Natural killer cell (primary cell): ENCODE data around the gene EFNA3. TPM values are rescaled to one million over a fixed set of nuclear protein-coding genes. Genes with fewer than 3 reads are reported as not detected.

ENCODE experiments used
- ATAC-seq, 3 donors: fragments of 150-1000 bp in 2 of 3; fragments of 200-7000 bp in 1 of 3; cut with Tn5 transposase; 1 replicate in 1 of 3; 2 replicates in 2 of 3; pipeline ENCODE4 v1.10.0; 2021; ENCODE audit warnings: mild to moderate bottlenecking in 2 of 3, moderate library complexity in 2 of 3
- DNase-seq, 2 donors: peaks; one replicate each; pipeline versions ENCODE4 v3.0.0 to v3.0.0-alpha.2; 2013 to 2021; ENCODE audit warnings: mixed read lengths in 1 of 2
- H3K27ac ChIP-seq: one replicate; pipeline ENCODE4 v1.5.1; 2013; ENCODE audit warnings: mild to moderate bottlenecking, low read length
- H3K27me3 ChIP-seq: one replicate; pipeline ENCODE4 v1.6.1; 2013; ENCODE audit warnings: low read length; ENCODE audit not compliant: control insufficient read depth, insufficient read depth
- H3K36me3 ChIP-seq: one replicate; pipeline ENCODE4 v1.6.1; 2013; ENCODE audit warnings: low read length; ENCODE audit not compliant: control insufficient read depth, insufficient read depth
- H3K4me1 ChIP-seq: one replicate; pipeline ENCODE4 v1.6.1; 2013; ENCODE audit warnings: low read length; ENCODE audit not compliant: control insufficient read depth, insufficient read depth
- H3K4me3 ChIP-seq: one replicate; pipeline ENCODE4 v1.5.1; 2013; ENCODE audit warnings: low read length
- H3K9me3 ChIP-seq: one replicate; pipeline ENCODE4 v1.6.1; 2013; ENCODE audit warnings: low read length; ENCODE audit not compliant: control insufficient read depth, insufficient read depth
- H3K27ac Mint-ChIP-seq, 2 donors: one replicate each; pipeline ENCODE4 v1.8.0; 2022; ENCODE audit warnings: mild to moderate bottlenecking in 2 of 2, mixed read lengths in 2 of 2, moderate library complexity in 1 of 2
- H3K27me3 Mint-ChIP-seq, 2 donors: one replicate each; pipeline ENCODE4 v1.8.0; 2022; ENCODE audit warnings: low read depth in 2 of 2, mixed read lengths in 2 of 2
- H3K36me3 Mint-ChIP-seq: one replicate; pipeline ENCODE4 v1.8.0; 2022; ENCODE audit warnings: mixed read lengths
- H3K4me1 Mint-ChIP-seq, 2 donors: one replicate each; pipeline ENCODE4 v1.8.0; 2022; ENCODE audit warnings: mixed read lengths in 2 of 2
- H3K4me3 Mint-ChIP-seq: one replicate; pipeline ENCODE4 v1.8.0; 2022; ENCODE audit warnings: mild to moderate bottlenecking, moderate library complexity, mixed read lengths
- H3K9me3 Mint-ChIP-seq, 2 donors: one replicate each; pipeline ENCODE4 v1.8.0; 2022; ENCODE audit warnings: mixed read lengths in 2 of 2
- CTCF ChIP-seq: fragments of 200-600 bp; IDR thresholded peaks from one replicate; pipeline ENCODE4 v1.8.0; 2022; ENCODE audit warnings: antibody characterized with exemption
- WGBS: methylation state at CpG from one replicate; pipeline ENCODE4 v1.1.7; 2013; ENCODE audit warnings: missing lambda C conversion rate; ENCODE audit not compliant: insufficient coverage; 5-methylcytosine and 5-hydroxymethylcytosine counted together
- intact Hi-C: fragments of 100-400 bp; cut with micrococcal nuclease; formaldehyde crosslinking; loops from one replicate; pipeline ENCODE4 v1.14.2; 2022
- total RNA-seq, 4 donors: library from RNA; stranded (reverse); fragments of 120-200 nt in 1 of 4; gene quantifications; one replicate each; pipeline versions ENCODE4 v1.2.3 to v1.2.4, GENCODE V29; 2013 to 2022

The EFNA3 gene
- total RNA-seq, 3 donors from 2014 or later (not counting 1 experiment from before 2014, with no cell fraction given) = 0.52 to 1.1 (median 0.68) TPM

DNA sequence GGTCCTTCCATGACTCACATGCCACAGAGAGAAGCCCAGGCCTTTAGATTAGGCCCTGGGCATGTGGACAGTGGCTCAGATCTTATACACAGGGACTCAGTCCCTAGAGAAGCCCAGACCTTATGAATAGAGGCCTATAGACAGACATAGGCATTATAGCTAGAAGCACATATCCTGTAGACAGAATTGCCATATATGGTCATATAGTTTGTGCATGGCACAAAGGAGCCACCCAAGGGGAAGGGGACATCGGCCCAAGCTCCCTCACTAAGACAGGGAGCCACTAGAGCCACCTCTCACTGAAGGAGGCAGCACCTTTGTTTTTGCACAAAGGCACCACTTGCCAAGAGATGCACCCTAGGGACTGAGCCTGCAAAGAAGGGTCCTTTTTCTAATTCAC lies 2.3 kb upstream of the EFNA3 start:
- TF ChIP-seq CTCF = no peak
- ATAC-seq (no peak), DNase-seq (no peak)
- 83% methylated on average over 1 of the region's 1 CpG for WGBS
- peaks cover 17 to 27% of the 10 kb centered on the region in 2 donors for H3K4me1 Mint-ChIP-seq
- H3K9me3 ChIP-seq = no peaks in the 10 kb centered on the region
- H3K27me3 Mint-ChIP-seq = peaks cover 12 to 17% of the 10 kb centered on the region in 2 donors
- no peak overlapping the region for H3K27ac ChIP-seq
- no peaks in the 10 kb centered on the region for H3K36me3 ChIP-seq
- no peak overlapping the region for H3K27ac Mint-ChIP-seq
- H3K4me3 Mint-ChIP-seq = no peak overlapping the region
- H3K9me3 Mint-ChIP-seq = no peaks in the 10 kb centered on the region
- H3K4me1 ChIP-seq = peaks cover 41% of the 10 kb centered on the region
- no peak overlapping the region for H3K4me3 ChIP-seq
- intact Hi-C loops = no loop called here
- no peaks in the 10 kb centered on the region for H3K36me3 Mint-ChIP-seq
- peaks cover 23% of the 10 kb centered on the region for H3K27me3 ChIP-seq

GRCh38 chr1:155077346-155077745 lies 1.3 kb upstream of the EFNA3 start:
- Mint-ChIP-seq H3K9me3 (no peaks in the 10 kb centered on the region), H3K36me3 (no peaks in the 10 kb centered on the region), H3K27me3 (peaks cover 18 to 24% of the 10 kb centered on the region in 2 donors), H3K4me3 (peak overlapping the region; percentile 29), H3K4me1 (peaks cover 21 to 31% of the 10 kb centered on the region in 2 donors), H3K27ac (no peak overlapping the region)
- no peaks in the 10 kb centered on the region for H3K9me3 ChIP-seq
- H3K27ac ChIP-seq = no peak overlapping the region
- intact Hi-C loops = no loop called here
- no peak for ATAC-seq
- TF ChIP-seq CTCF = no peak
- 92% methylated on average over 3 of the region's 3 CpGs for WGBS
- DNase-seq = no peak
- H3K36me3 ChIP-seq = no peaks in the 10 kb centered on the region
- H3K4me3 ChIP-seq = no peak overlapping the region
- peaks cover 44% of the 10 kb centered on the region for H3K4me1 ChIP-seq
- peaks cover 31% of the 10 kb centered on the region for H3K27me3 ChIP-seq

GRCh38 chr1:155077758-155078445 lies 735 bp upstream of the EFNA3 start:
- Mint-ChIP-seq H3K27ac (no peak overlapping the region), H3K9me3 (no peaks in the 10 kb centered on the region), H3K36me3 (no peaks in the 10 kb centered on the region), H3K27me3 (peaks cover 18 to 28% of the 10 kb centered on the region in 2 donors), H3K4me1 (peaks cover 22 to 36% of the 10 kb centered on the region in 2 donors), H3K4me3 (peak overlapping the region; percentile 29)
- peaks cover 36% of the 10 kb centered on the region for H3K27me3 ChIP-seq
- no peak for TF ChIP-seq CTCF
- no peak for ATAC-seq
- no peaks in the 10 kb centered on the region for H3K36me3 ChIP-seq
- no peak for DNase-seq
- H3K27ac ChIP-seq = no peak overlapping the region
- no peaks in the 10 kb centered on the region for H3K9me3 ChIP-seq
- intact Hi-C loops = no loop called here
- no peak overlapping the region for H3K4me3 ChIP-seq
- WGBS = 87% methylated on average over 4 of the region's 4 CpGs
- peaks cover 49% of the 10 kb centered on the region for H3K4me1 ChIP-seq

DNA sequence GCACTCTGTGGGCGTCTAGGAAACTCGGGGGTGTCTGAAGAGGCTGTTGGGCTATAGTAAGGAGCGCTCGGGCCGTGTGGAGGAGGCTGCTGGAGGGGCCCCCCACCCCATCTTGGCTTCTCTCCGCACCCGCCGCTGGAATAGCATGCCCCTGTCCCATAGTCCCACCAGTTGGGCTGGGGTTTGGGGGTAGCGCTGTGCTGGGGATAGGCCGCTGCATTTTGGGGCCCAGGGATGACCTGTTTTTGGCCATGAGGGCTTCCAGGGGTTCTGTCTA lies 511 bp downstream of the EFNA3 start:
- WGBS = 5% methylated on average over 10 of the region's 10 CpGs
- DNase-seq (no peak), ATAC-seq (peak in 2 of 3 donors; percentile 6)
- H3K9me3 Mint-ChIP-seq = no peaks in the 10 kb centered on the region
- H3K27ac Mint-ChIP-seq = peak overlapping the region; percentile 14 to 71
- peak overlapping the region; percentile 87 for H3K4me3 Mint-ChIP-seq
- Histone ChIP-seq H3K27me3 (peaks cover 49% of the 10 kb centered on the region), H3K36me3 (no peaks in the 10 kb centered on the region), H3K4me3 (no peak overlapping the region), H3K9me3 (no peaks in the 10 kb centered on the region), H3K27ac (no peak overlapping the region), H3K4me1 (peaks cover 49% of the 10 kb centered on the region)
- intact Hi-C loops = no loop called here
- no peaks in the 10 kb centered on the region for H3K36me3 Mint-ChIP-seq
- peaks cover 26 to 39% of the 10 kb centered on the region in 2 donors for H3K4me1 Mint-ChIP-seq
- H3K27me3 Mint-ChIP-seq = peaks cover 24 to 37% of the 10 kb centered on the region in 2 donors
- no peak for TF ChIP-seq CTCF
